GM13977 (cell line): ENCODE data around the gene BPHL.

ENCODE experiments used
- DNase-seq: peaks from one replicate; pipeline ENCODE4 v3.0.0; 2012; ENCODE audit warnings: low spot score
- in situ Hi-C: fragments of 300-500 bp; cut with MboI; formaldehyde crosslinking; loops from one replicate; pipeline ENCODE4 v1.12.0; 2022; ENCODE audit warnings: low sequenced_read_pairs, low pct_unique_long_range_greater_than_20kb, mixed read lengths, inconsistent platforms; ENCODE audit not compliant: unreplicated experiment
- TF ChIP-seq, protein P1 (sequence below): IDR thresholded peaks from 2 replicates; pipeline ENCODE4 v1.5.1; 2012; ENCODE audit warnings: mild to moderate bottlenecking, control low read depth; ENCODE audit not compliant: insufficient read depth; ENCODE audit errors: extremely low read depth, missing control alignments

BPHL gene

DNA sequence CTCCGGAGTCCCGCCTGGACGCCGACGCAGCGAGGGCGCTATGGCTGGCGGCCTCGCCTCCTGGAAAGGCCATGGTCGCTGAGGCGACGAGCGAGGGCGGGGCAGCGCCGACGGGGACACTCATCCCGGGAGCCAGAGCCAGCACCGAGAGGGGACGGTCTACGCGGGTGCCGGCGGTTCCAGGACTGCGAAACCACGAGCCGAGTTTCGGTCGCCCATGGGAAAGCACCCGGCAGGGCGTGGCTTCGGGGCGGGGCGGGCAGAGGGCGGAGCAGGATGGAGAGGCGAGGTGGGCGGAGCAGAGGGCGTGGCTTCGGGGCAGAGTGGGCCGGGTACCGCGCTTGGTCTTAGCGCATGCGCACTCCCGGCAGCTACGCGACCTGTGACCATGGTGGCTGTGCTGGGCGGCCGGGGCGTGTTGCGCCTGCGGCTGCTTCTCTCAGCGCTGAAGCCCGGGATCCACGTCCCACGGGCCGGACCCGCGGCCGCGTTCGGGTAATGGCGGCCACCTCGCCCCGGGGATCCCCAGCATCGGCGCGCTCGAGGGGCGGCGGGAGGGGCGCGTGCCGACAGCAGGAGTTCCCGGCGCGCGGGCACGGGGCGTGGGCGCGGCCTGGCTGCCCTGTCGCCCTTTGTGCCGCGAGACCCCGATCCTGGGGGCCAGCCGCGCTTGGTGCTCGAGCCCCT, at the start of gene BPHL:
Gene BPHL, plus strand, starts transcription at position 359 of the 687 bp plus-strand sequence. Its CDS starts 30 bp downstream, at position 389.
- DNase-seq: peak; percentile 100
- TF ChIP-seq, protein P1, sequence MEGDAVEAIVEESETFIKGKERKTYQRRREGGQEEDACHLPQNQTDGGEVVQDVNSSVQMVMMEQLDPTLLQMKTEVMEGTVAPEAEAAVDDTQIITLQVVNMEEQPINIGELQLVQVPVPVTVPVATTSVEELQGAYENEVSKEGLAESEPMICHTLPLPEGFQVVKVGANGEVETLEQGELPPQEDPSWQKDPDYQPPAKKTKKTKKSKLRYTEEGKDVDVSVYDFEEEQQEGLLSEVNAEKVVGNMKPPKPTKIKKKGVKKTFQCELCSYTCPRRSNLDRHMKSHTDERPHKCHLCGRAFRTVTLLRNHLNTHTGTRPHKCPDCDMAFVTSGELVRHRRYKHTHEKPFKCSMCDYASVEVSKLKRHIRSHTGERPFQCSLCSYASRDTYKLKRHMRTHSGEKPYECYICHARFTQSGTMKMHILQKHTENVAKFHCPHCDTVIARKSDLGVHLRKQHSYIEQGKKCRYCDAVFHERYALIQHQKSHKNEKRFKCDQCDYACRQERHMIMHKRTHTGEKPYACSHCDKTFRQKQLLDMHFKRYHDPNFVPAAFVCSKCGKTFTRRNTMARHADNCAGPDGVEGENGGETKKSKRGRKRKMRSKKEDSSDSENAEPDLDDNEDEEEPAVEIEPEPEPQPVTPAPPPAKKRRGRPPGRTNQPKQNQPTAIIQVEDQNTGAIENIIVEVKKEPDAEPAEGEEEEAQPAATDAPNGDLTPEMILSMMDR: no peak
- in situ Hi-C loops: loop anchor here (25.0 kb wide), 1 partner anchor 619 kb away; no protein-coding TSS in a partner anchor

DNA sequence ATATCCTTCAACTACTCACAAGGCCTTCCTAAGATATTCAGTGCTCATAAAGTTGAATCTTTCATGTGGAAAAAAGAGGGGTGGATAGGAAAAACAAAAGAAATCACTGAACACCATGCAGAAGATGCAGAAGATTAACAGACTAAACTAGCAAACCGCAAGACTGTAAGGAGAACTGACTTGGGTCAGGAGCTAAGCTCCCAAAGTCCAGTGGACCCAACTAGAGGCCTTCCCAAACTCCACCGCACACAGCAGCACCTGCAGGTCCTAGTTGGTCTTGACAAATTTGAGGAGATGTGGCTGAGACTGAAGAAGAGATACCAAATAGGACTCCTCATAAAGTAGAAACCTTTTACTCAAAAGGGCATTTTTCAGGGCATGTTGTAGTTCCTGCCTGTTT, 46.9 kb upstream of the BPHL start:
- in situ Hi-C loops: no loop called here
- no peak for DNase-seq
- TF ChIP-seq, protein P1: no peak

DNA sequence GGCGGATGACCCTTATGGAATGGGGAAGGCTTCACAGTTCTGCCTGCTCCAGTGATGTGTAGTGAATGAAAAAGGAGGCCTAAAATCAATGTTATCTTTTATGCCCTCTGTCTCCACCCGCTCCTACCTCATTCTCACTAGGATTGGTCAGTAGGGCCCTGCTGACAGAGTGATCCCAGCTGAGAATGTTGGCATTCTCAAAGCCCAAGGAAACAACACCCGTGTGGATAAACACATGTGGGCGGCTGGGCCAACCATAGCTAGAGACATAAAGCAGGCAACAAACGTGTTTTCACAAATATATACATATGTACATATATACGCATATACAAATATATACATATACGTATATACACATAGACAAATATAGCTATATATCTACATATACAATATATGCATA, 45.7 kb upstream of the BPHL start:
- DNase-seq: no peak
- TF ChIP-seq, protein P1: no peak
- in situ Hi-C loops: no loop called here

DNA sequence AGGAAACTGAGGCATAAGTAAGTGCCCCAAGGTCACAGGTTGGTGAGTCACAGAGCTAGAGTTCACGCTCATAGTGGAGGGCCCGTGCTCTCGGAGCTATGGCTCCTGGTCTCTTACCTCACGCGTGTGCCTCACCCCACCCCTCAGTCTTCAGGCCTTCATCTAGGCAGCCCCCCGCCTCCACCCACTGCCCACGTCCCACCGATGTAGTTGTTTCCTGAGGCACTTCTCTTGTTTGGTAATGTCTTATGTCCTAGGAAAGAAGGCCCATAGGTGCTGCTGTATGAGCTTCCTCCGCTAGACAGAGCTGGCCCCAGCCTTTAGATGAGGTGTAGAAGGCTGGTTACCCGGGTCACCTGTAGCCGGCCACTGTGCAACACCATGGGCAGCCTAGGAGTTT, 45.1 kb upstream of the BPHL start:
- TF ChIP-seq, protein P1: no peak
- in situ Hi-C loops: no loop called here
- no peak for DNase-seq

DNA sequence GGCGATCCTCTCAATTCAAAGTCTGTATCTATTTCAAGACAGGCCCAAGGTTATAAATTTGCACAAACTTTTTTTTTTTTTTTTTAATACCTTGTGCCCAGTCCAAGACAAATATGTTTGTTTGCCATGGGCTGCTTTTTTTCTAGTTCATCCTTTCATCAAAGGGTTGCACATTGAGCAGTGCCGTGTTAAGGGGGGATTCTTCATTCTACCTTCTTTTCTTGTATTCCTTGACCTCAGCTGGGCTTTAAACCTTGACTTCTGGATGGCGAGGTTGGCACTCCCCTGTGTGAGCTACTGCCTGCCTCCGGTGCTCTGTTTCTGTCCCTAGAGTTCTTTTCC, 42.8 kb upstream of the BPHL start:
- in situ Hi-C loops: no loop called here
- TF ChIP-seq, protein P1: no peak
- no peak for DNase-seq

DNA sequence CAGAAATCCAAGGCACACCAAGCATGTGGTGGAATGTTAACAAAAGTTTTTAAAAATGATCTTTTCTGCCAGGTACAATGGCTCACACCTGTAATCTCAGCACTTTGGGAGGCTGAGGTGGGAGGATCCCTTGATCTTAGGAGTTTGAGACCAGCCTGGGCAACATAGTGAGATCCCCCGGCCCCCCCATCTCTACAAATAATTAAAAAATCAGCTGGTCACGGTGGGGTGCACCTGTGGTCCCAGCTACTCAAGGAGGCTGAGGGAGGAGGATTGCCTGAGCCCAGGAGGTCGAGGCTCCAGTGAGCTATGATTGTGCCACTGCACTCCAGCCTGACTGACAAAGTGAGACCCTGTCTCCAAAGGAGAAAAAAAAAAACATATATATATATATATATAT, 42.2 kb upstream of the BPHL start:
- no peak for DNase-seq
- TF ChIP-seq, protein P1: no peak
- in situ Hi-C loops: no loop called here
